GM19099 (cell line): ENCODE measurements around the gene SOX13.

Experiments used
- POLR2A ChIP-seq: IDR thresholded peaks from 3 replicates; pipeline ENCODE4 v1.6.1; 2011; ENCODE audit warnings: low read depth; ENCODE audit not compliant: insufficient read length; ENCODE audit errors: extremely low read depth

SOX13 gene

GRCh38 chr1:204077979-204078696 is 5.2 kb downstream of the SOX13 start:
- no peak for TF ChIP-seq POLR2A

DNA sequence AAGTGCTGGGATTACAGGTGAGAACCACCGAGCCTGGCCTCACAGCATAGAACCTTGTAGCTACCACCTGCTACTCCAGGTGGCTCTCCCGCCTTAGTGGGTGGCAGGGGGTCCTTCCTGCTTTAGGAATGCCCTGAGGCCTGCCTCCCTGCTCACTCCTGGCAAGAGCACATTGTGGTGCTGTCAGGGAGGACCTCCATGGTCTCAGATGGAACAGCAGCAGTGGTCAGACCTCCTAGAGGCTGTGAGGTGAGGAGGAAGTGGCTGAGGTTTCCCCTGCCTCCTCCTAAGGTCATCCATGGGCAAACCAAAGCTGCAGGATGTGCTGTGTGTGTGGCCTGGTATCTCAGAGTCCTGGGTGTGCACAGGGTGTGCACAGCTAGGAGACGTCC is 6.7 kb downstream of the SOX13 start:
- TF ChIP-seq POLR2A = no peak

GRCh38 chr1:204080163-204080903 is 7.4 kb downstream of the SOX13 start:
- TF ChIP-seq POLR2A = no peak

DNA sequence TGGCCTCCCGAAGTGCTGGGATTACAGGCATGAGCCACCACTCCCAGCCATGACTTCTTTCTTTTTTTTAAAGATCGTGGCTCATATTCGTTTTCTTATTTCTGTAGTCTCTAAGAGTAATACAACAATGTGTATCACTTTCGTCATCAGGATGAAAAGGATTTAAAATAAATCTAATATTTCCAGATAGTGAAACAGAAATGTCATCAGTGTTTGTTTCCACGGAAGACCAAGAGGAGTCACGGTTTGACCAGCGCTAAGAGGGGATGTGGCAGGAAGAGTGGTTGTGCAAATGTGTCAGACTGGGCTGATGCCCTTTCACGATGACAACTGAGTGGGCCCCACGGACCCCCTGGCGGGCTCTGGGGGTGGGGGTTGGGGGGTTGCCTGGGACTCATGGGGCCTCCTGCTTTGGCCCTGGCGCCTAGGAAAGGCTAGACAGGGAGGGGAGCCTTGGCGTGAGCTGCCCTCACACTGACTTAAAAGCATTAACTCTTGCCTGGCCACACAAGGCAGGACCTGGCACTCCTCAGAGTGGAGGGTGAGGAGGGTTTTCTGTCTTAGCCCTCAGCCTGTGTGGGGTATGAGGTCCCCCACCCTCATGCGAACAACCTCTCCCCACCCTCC is 8.4 kb downstream of the SOX13 start:
- no peak for TF ChIP-seq POLR2A

- no peak for TF ChIP-seq POLR2A
Measured at GRCh38 chr1:204081791-204082513, 9.0 kb downstream of the SOX13 start.

DNA sequence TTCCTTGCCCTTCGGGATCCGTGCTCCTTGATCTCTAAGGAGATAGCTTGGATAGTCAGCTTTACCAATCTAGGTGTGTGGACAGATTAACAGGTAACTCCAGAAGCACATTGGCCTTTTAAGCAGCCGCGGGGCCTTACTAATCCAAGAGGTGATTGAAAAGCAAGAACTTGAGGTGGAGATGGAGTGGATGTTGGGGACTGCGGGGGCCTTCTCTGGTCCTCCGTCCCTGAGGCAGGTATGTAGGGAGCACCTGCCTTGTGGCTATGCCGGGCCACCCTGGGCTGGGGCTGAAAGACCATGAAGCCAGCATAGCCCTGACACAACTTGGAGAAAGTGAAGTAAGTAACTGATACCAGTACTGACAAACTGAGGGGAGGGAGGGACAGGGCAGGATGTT is 10.6 kb downstream of the SOX13 start:
- no peak for TF ChIP-seq POLR2A

GRCh38 chr1:204084247-204084772 is 11.4 kb downstream of the SOX13 start:
- TF ChIP-seq POLR2A = no peak

GRCh38 chr1:204085876-204086275 is 13.0 kb downstream of the SOX13 start:
- TF ChIP-seq POLR2A = no peak

- TF ChIP-seq POLR2A = no peak
Measured at GRCh38 chr1:204087181-204087892, 14.4 kb downstream of the SOX13 start.

- no peak for TF ChIP-seq POLR2A
Measured at GRCh38 chr1:204087893-204088528, 15.1 kb downstream of the SOX13 start.

GRCh38 chr1:204088596-204088995 is 15.7 kb downstream of the SOX13 start:
- TF ChIP-seq POLR2A = no peak

DNA sequence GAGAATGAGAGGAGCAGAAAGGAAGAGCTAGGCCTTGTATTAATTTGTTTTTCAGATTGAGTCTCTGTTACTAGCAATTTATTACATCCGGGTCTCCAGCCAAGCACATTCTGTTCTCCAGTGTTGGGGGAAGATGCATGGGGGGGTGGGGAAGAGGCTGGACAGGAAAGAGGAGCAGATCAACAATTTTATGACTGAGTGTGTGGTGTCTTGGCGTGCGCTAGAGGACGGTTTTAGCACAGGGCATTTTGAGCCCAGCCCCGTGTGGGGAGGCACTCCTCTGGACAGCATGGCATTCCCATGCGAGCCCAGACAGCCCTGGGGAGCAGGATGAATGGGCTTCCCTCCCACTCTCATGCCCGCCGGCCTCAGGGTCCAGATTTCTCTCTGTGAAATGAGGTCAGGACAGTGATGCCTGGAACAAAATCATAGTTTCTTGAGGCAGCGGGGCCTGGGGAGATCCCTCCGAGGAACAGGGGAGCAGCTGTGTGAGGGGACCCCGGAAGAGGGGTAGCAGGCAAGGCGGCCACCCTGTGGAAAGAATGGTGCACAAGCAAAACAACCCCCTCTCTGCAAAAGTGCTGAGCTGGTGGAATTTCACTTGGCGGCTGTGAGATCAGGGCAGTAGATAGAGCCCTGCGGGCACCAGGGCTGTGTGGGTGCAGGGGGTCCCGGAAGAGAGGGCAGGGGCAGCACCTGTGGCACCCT is 16.3 kb downstream of the SOX13 start:
- no peak for TF ChIP-seq POLR2A

- TF ChIP-seq POLR2A = no peak
Measured at GRCh38 chr1:204091066-204091465, 18.2 kb downstream of the SOX13 start.

DNA sequence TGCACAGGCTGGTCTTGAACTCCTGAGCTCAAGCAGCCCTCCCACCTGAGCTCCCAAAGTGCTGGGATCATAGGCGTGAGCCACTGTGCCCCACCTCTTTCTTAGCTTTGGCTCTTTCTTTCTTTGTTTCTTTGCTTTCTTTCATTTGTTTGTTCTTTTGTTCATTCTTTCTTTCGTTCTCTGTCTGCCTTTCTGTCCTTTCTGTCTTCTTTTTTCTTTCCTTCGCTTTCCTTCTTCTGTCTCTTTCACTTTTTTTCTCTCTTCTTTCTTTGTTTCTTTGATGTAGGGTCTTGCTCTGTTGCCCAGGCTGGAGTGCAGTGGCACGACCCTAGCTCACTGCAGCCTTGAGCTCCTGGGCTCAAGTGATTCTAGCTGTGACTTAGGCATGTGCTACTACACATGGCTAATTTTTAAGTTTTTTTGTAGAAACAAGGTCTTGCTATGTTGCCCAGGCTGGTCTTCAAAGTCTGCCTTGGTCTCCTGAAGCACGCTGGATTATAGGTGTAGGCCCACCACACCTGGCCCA is 18.9 kb downstream of the SOX13 start:
- TF ChIP-seq POLR2A = no peak
